Fibroblast of lung (primary cell): Measurements from ENCODE around the gene KRT27. TPM values are rescaled to one million over a fixed set of nuclear protein-coding genes. Genes with fewer than 3 reads are reported as not detected.

ENCODE experiments used
- DNase-seq, 2 donors: peaks; one replicate each; pipeline versions ENCODE4 v3.0.0 to v3.0.0-alpha.2; 2010; ENCODE audit warnings: low read depth in 2 of 2
- H2AFZ ChIP-seq: 2 replicates; pipeline ENCODE4 v1.5.1; 2012; ENCODE audit warnings: low read length, control low read depth, inconsistent platforms
- H3K27ac ChIP-seq: 2 replicates; pipeline ENCODE4 v1.5.1; 2011; ENCODE audit warnings: low read length, control low read depth; ENCODE audit not compliant: insufficient read depth
- H3K27me3 ChIP-seq: 2 replicates; pipeline ENCODE4 v1.5.1; 2011; ENCODE audit warnings: mild to moderate bottlenecking, low read length; ENCODE audit not compliant: control insufficient read depth, insufficient read depth
- H3K36me3 ChIP-seq: 2 replicates; pipeline ENCODE4 v1.5.1; 2011; ENCODE audit warnings: low read length; ENCODE audit not compliant: control insufficient read depth, insufficient read depth
- H3K4me1 ChIP-seq: 2 replicates; pipeline ENCODE4 v1.5.1; 2011; ENCODE audit warnings: low read length; ENCODE audit not compliant: control insufficient read depth, insufficient read depth; ENCODE audit errors: extremely low read depth
- H3K4me2 ChIP-seq: 2 replicates; pipeline ENCODE4 v1.5.1; 2011; ENCODE audit warnings: low read length, control low read depth; ENCODE audit not compliant: insufficient read depth; ENCODE audit errors: extremely low read depth
- H3K4me3 ChIP-seq, 4 experiments: fragments of 200-600 bp in 1 of 4; sonication (generic) in 1 of 4; replicated peaks in 1 of 4; 2 replicates each; pipeline ENCODE4 v1.5.1; 2011 to 2016; ENCODE audit warnings: low read length in 4 of 4, low read depth in 3 of 4, mild to moderate bottlenecking in 3 of 4, control low read depth in 2 of 4, inconsistent platforms in 1 of 4, mixed read lengths in 1 of 4; ENCODE audit not compliant: insufficient read depth in 1 of 4; ENCODE audit errors: control extremely low read depth in 1 of 4
- H3K79me2 ChIP-seq: 2 replicates; pipeline ENCODE4 v1.5.1; 2012; ENCODE audit warnings: mild to moderate bottlenecking, low read length, inconsistent platforms; ENCODE audit not compliant: control insufficient read depth, insufficient read depth
- H3K9ac ChIP-seq: 2 replicates; pipeline ENCODE4 v1.5.1; 2011; ENCODE audit warnings: mild to moderate bottlenecking, low read length, control low read depth; ENCODE audit not compliant: insufficient read depth
- H3K9me3 ChIP-seq: 2 replicates; pipeline ENCODE4 v1.5.1; 2012; ENCODE audit warnings: low read depth, low read length; ENCODE audit not compliant: control insufficient read depth, insufficient read depth
- H4K20me1 ChIP-seq: 2 replicates; pipeline ENCODE4 v1.5.1; 2011; ENCODE audit warnings: low read length; ENCODE audit not compliant: control insufficient read depth, insufficient read depth; ENCODE audit errors: extremely low read depth
- CTCF ChIP-seq, 2 donors: IDR thresholded peaks in 1 of 2; conservative IDR thresholded peaks in 1 of 2; 1 replicate in 1 of 2; 2 replicates in 1 of 2; pipeline ENCODE4 v1.5.1; 2011 to 2012; ENCODE audit warnings: low read length in 2 of 2, control low read depth in 1 of 2, inconsistent platforms in 1 of 2, low read depth in 1 of 2, mild to moderate bottlenecking in 1 of 2
- EZH2 ChIP-seq: IDR thresholded peaks from 2 replicates; pipeline ENCODE4 v1.5.1; 2012; ENCODE audit warnings: low read length, control low read depth, mild to moderate bottlenecking; ENCODE audit errors: missing control alignments
- polyA plus RNA-seq, 2 donors: library from polyadenylated mRNA; depleted of rRNA in 1 of 2; stranded (reverse) in 1 of 2; unstranded in 1 of 2; fragments of >200 nt; gene quantifications; 2 replicates each; pipeline ENCODE4 v1.2.1, GENCODE V29; 2011 to 2012; ENCODE audit warnings: missing spikeins in 1 of 2
- total RNA-seq: library from RNA; depleted of rRNA; stranded (reverse); fragments of >200 nt; gene quantifications from 2 replicates; pipeline ENCODE4 v1.2.1, GENCODE V29; 2014

Gene KRT27
- total and polyA plus RNA-seq, 2 donors (not counting 1 experiment from before 2014, with no cell fraction given) = not detected

- Histone ChIP-seq H3K36me3 (no peaks in the 10 kb centered on the region), H3K4me1 (no peaks in the 10 kb centered on the region), H3K4me3 (no peak overlapping the region), H3K4me2 (no peak overlapping the region), H3K79me2 (no peaks in the 10 kb centered on the region), H3K9me3 (no peaks in the 10 kb centered on the region), H3K9ac (no peak overlapping the region), H3K27me3 (peaks cover 4% of the 10 kb centered on the region), H2AFZ (no peak overlapping the region), H3K27ac (no peak overlapping the region), H4K20me1 (no peaks in the 10 kb centered on the region)
- TF ChIP-seq CTCF (conservative IDR thresholded peaks at IDR 0.05 in 1 of 2, IDR thresholded peaks at IDR 0.05 in 1 of 2; ENCODE audit: low read depth in 1 of 2, low read length in 2 of 2) (no peak), EZH2 (no peak)
- DNase-seq = no peak
These were observed 48.3 kb downstream of the KRT27 start for GRCh38 chr17:40734018-40734417.

GRCh38 chr17:40730970-40731369 is 51.4 kb downstream of the KRT27 start:
- H3K36me3 ChIP-seq = no peaks in the 10 kb centered on the region
- no peak overlapping the region for H3K4me3 ChIP-seq
- no peaks in the 10 kb centered on the region for H3K79me2 ChIP-seq
- TF ChIP-seq EZH2 (no peak), CTCF (conservative IDR thresholded peaks at IDR 0.05 in 1 of 2, IDR thresholded peaks at IDR 0.05 in 1 of 2; ENCODE audit: low read depth in 1 of 2, low read length in 2 of 2) (no peak)
- H3K4me1 ChIP-seq = no peaks in the 10 kb centered on the region
- no peak overlapping the region for H3K9ac ChIP-seq
- no peaks in the 10 kb centered on the region for H3K27me3 ChIP-seq
- H3K27ac ChIP-seq = no peak overlapping the region
- no peaks in the 10 kb centered on the region for H3K9me3 ChIP-seq
- no peak overlapping the region for H2AFZ ChIP-seq
- H3K4me2 ChIP-seq = no peak overlapping the region
- no peak for DNase-seq
- no peaks in the 10 kb centered on the region for H4K20me1 ChIP-seq

- H3K27me3 ChIP-seq = peaks cover 3% of the 10 kb centered on the region
- H3K36me3 ChIP-seq = no peaks in the 10 kb centered on the region
- DNase-seq = peak; percentile 42 to 78
- H3K27ac ChIP-seq = no peak overlapping the region
- H3K4me3 ChIP-seq = no peak overlapping the region
- H3K4me2 ChIP-seq = no peak overlapping the region
- H4K20me1 ChIP-seq = no peaks in the 10 kb centered on the region
- TF ChIP-seq EZH2 = no peak
- TF ChIP-seq CTCF (conservative IDR thresholded peaks at IDR 0.05 in 1 of 2, IDR thresholded peaks at IDR 0.05 in 1 of 2; ENCODE audit: low read depth in 1 of 2, low read length in 2 of 2) = no peak
- H2AFZ ChIP-seq = no peak overlapping the region
- H3K4me1 ChIP-seq = no peaks in the 10 kb centered on the region
- H3K9ac ChIP-seq = no peak overlapping the region
- H3K9me3 ChIP-seq = no peaks in the 10 kb centered on the region
- H3K79me2 ChIP-seq = no peaks in the 10 kb centered on the region
These were observed 54.7 kb downstream of the KRT27 start for GRCh38 chr17:40727447-40728231.
